ENCODE measurements around the gene KIF1A. TPM values are rescaled to one million over a fixed set of nuclear protein-coding genes. Genes with fewer than 3 reads are reported as not detected.

Gene KIF1A
- total RNA-seq, 1 experiment from 2014 or later = 279 TPM

GRCh38 chr2:240726876-240727275, 93.1 kb downstream of the KIF1A start:
- peaks cover 26% of the 10 kb centered on the region for H3K36me3 Mint-ChIP-seq
- H3K9me3 Mint-ChIP-seq = no peaks in the 10 kb centered on the region
- no peak overlapping the region for H3K4me3 Mint-ChIP-seq
- CTCF ChIA-PET = no interaction called here
- DNase-seq (ENCODE audit: low spot score) = no peak
- H3K27ac Mint-ChIP-seq = no peak overlapping the region
- POLR2A ChIA-PET = no interaction called here
- H3K27me3 Mint-ChIP-seq (ENCODE audit: low read depth) = no peaks in the 10 kb centered on the region
- ATAC-seq = no peak
- TF ChIP-seq ESRRA (CRISPR knock-in tag; IDR thresholded peaks at IDR 0.05; ENCODE audit: borderline replicate concordance) (no peak), ZNF263 (CRISPR knock-in tag; IDR thresholded peaks at IDR 0.05; ENCODE audit: low read depth) (no peak), GABPB1 (CRISPR knock-in tag; IDR thresholded peaks at IDR 0.05) (no peak), NFE2L1 (CRISPR knock-in tag; IDR thresholded peaks at IDR 0.05) (no peak), TEAD4 (CRISPR knock-in tag; IDR thresholded peaks at IDR 0.05) (no peak), CREB1 (CRISPR knock-in tag; IDR thresholded peaks at IDR 0.05) (no peak)
- no peaks in the 10 kb centered on the region for H3K4me1 Mint-ChIP-seq

- Mint-ChIP-seq H3K9me3 (no peaks in the 10 kb centered on the region), H3K36me3 (peaks cover 26% of the 10 kb centered on the region), H3K27me3 (ENCODE audit: low read depth) (no peaks in the 10 kb centered on the region), H3K4me3 (no peak overlapping the region), H3K27ac (no peak overlapping the region), H3K4me1 (no peaks in the 10 kb centered on the region)
- TF ChIP-seq E2F5 (CRISPR knock-in tag; IDR thresholded peaks at IDR 0.05) = no peak
- TF ChIP-seq ZNF512 (CRISPR knock-in tag; IDR thresholded peaks at IDR 0.05; ENCODE audit: borderline replicate concordance) = no peak
- no peak for TF ChIP-seq ATF3 (CRISPR knock-in tag; conservative IDR thresholded peaks at IDR 0.05)
- TF ChIP-seq SP1 (CRISPR knock-in tag; conservative IDR thresholded peaks at IDR 0.05) = no peak
- no peak for TF ChIP-seq MXD4 (CRISPR knock-in tag; IDR thresholded peaks at IDR 0.05; ENCODE audit: borderline replicate concordance)
- TF ChIP-seq PREB (CRISPR knock-in tag; IDR thresholded peaks at IDR 0.05; ENCODE audit: borderline replicate concordance) = no peak
- no peak for TF ChIP-seq ZNF532 (CRISPR knock-in tag; IDR thresholded peaks at IDR 0.05; ENCODE audit: borderline replicate concordance)
- no peak for TF ChIP-seq ZNF121 (CRISPR knock-in tag; IDR thresholded peaks at IDR 0.05)
- no peak for TF ChIP-seq HMGXB4 (CRISPR knock-in tag; IDR thresholded peaks at IDR 0.05)
- CTCF ChIA-PET = no interaction called here
- ATAC-seq (no peak), DNase-seq (ENCODE audit: low spot score) (no peak)
- POLR2A ChIA-PET = no interaction called here
These were observed 94.3 kb downstream of the KIF1A start for GRCh38 chr2:240725671-240726070.
